B cell (primary cell): ENCODE measurements around the gene SLC1A2. TPM values are rescaled to one million over a fixed set of nuclear protein-coding genes. Genes with fewer than 3 reads are reported as not detected.

Source experiments
- ATAC-seq: fragments of 200-7000 bp; cut with Tn5 transposase; one replicate; pipeline ENCODE4 v1.10.0; 2021; ENCODE audit warnings: low read depth, mild to moderate bottlenecking, moderate number of reproducible peaks, moderate library complexity
- CTCF ChIA-PET: fragments of 350-600 bp; sonication (Branson Sonifier 250); formaldehyde crosslinking; loops from one replicate; lab custom pipeline; 2021; ENCODE audit warnings: antibody characterized with exemption, inconsistent platforms; lab: Charles Lee
- POLR2A ChIA-PET: fragments of 350-600 bp; sonication (Branson Sonifier 250); formaldehyde crosslinking; loops from one replicate; lab custom pipeline; 2021; ENCODE audit warnings: antibody characterized with exemption; lab: Charles Lee
- DNase-seq: peaks from one replicate; pipeline ENCODE4 v3.0.0; 2013
- H2AFZ ChIP-seq: 2 replicates; pipeline ENCODE4 v1.6.1; 2012; ENCODE audit warnings: mild to moderate bottlenecking, low read depth, low read length; ENCODE audit not compliant: insufficient read depth, poor library complexity, severe bottlenecking
- H3K27ac ChIP-seq, 2 donors: 1 replicate in 1 of 2; 2 replicates in 1 of 2; pipeline ENCODE4 v1.5.1; 2012 to 2013; ENCODE audit warnings: low read length in 2 of 2, mild to moderate bottlenecking in 2 of 2, moderate library complexity in 1 of 2
- H3K27me3 ChIP-seq, 4 experiments: fragments of 200-600 bp in 1 of 4; sonication (generic) in 1 of 4; replicated peaks in 1 of 4; 1 replicate in 2 of 4; 2 replicates in 2 of 4; pipeline versions ENCODE4 v1.6.1 to v1.7.0; 2013 to 2016; ENCODE audit warnings: low read length in 3 of 4, mild to moderate bottlenecking in 2 of 4, mixed read lengths in 1 of 4, moderate library complexity in 1 of 4; ENCODE audit not compliant: insufficient read depth in 4 of 4, control insufficient read depth in 3 of 4; ENCODE audit errors: control extremely low read depth in 1 of 4
- H3K36me3 ChIP-seq, 2 experiments: replicated peaks in 1 of 2; 1 replicate in 1 of 2; 2 replicates in 1 of 2; pipeline versions ENCODE4 v1.6.1 to v1.7.1; 2013; ENCODE audit warnings: low read length in 1 of 2; ENCODE audit not compliant: insufficient read depth in 2 of 2, control insufficient read depth in 1 of 2; ENCODE audit errors: control extremely low read depth in 1 of 2, extremely low read depth in 1 of 2
- H3K4me1 ChIP-seq, 2 donors: fragments of 200-600 bp in 1 of 2; sonication (generic) in 1 of 2; 1 replicate in 1 of 2; 2 replicates in 1 of 2; pipeline versions ENCODE4 v1.5.1 to v1.6.1; 2013 to 2017; ENCODE audit warnings: low read length in 2 of 2; ENCODE audit not compliant: control insufficient read depth in 2 of 2, insufficient read depth in 2 of 2
- H3K4me2 ChIP-seq: replicated peaks from 2 replicates; pipeline ENCODE3; 2012; ENCODE audit warnings: mild to moderate bottlenecking, low read depth, low read length; ENCODE audit not compliant: poor library complexity, severe bottlenecking
- H3K4me3 ChIP-seq, 5 experiments: fragments of 200-600 bp in 1 of 5; sonication (generic) in 1 of 5; 1 replicate in 3 of 5; 2 replicates in 2 of 5; pipeline versions ENCODE4 v1.5.1 to v1.7.0; 2011 to 2016; ENCODE audit warnings: low read length in 4 of 5, mild to moderate bottlenecking in 4 of 5, low read depth in 2 of 5, control low read depth in 1 of 5, moderate library complexity in 1 of 5; ENCODE audit not compliant: insufficient read depth in 1 of 5; ENCODE audit errors: control extremely low read depth in 1 of 5, extremely low read depth in 1 of 5
- H3K79me2 ChIP-seq: fragments of 200-600 bp; sonication (generic); one replicate; pipeline ENCODE4 v1.6.0; 2016; ENCODE audit warnings: low read length; ENCODE audit not compliant: control insufficient read depth, insufficient read depth
- H3K9ac ChIP-seq: fragments of 200-600 bp; sonication (generic); 2 replicates; pipeline ENCODE4 v1.6.1; 2017; ENCODE audit warnings: mild to moderate bottlenecking, low read length, moderate library complexity
- H3K9me3 ChIP-seq, 3 donors: one replicate each; pipeline versions ENCODE4 v1.6.1 to v1.7.1; 2013; ENCODE audit warnings: low read length in 2 of 3; ENCODE audit not compliant: control insufficient read depth in 2 of 3, insufficient read depth in 1 of 3; ENCODE audit errors: control extremely low read depth in 1 of 3
- H4K20me1 ChIP-seq: 2 replicates; pipeline ENCODE4 v1.6.0; 2012; ENCODE audit warnings: mild to moderate bottlenecking, low read length; ENCODE audit not compliant: insufficient read depth, control insufficient read depth, poor library complexity, severe bottlenecking
- H3K27ac Mint-ChIP-seq: one replicate; pipeline ENCODE4 v1.8.0; 2021; ENCODE audit warnings: mixed read lengths
- H3K27me3 Mint-ChIP-seq: one replicate; pipeline ENCODE4 v1.8.0; 2021; ENCODE audit warnings: mixed read lengths
- H3K4me1 Mint-ChIP-seq: one replicate; pipeline ENCODE4 v1.8.0; 2021; ENCODE audit warnings: mixed read lengths
- H3K4me3 Mint-ChIP-seq: one replicate; pipeline ENCODE4 v1.8.0; 2021; ENCODE audit warnings: mixed read lengths
- H3K9me3 Mint-ChIP-seq: one replicate; pipeline ENCODE4 v1.8.0; 2022; ENCODE audit warnings: mixed read lengths; ENCODE audit not compliant: insufficient read depth
- CTCF ChIP-seq: fragments of 200-600 bp; IDR thresholded peaks from one replicate; pipeline ENCODE4 v1.8.0; 2022; ENCODE audit warnings: antibody characterized with exemption, mild to moderate bottlenecking
- EZH2 ChIP-seq: IDR thresholded peaks from 2 replicates; pipeline ENCODE4 v1.6.1; 2012; ENCODE audit warnings: borderline replicate concordance, low read depth, mild to moderate bottlenecking, moderate library complexity, low read length; ENCODE audit not compliant: insufficient read depth, poor library complexity, severe bottlenecking
- WGBS: methylation state at CpG from one replicate; pipeline ENCODE4 v1.1.5; 2013; ENCODE audit warnings: missing lambda C conversion rate; ENCODE audit not compliant: insufficient coverage; 5-methylcytosine and 5-hydroxymethylcytosine counted together
- intact Hi-C: fragments of 100-400 bp; cut with micrococcal nuclease; formaldehyde crosslinking; loops from one replicate; pipeline ENCODE4 v1.10.0; 2022
- polyA plus RNA-seq: library from polyadenylated mRNA; depleted of rRNA; stranded (reverse); fragments of >200 nt; gene quantifications from 2 replicates; pipeline ENCODE4 v1.2.3, GENCODE V29; 2012
- total RNA-seq, 2 donors: library from RNA; stranded (reverse); fragments of 120-200 nt in 1 of 2; gene quantifications; 1 replicate in 1 of 2; 2 replicates in 1 of 2; pipeline versions ENCODE4 v1.2.3 to v1.2.4, GENCODE V29; 2013 to 2022

SLC1A2 gene
- total and polyA plus RNA-seq, 2 donors (not counting 1 experiment from before 2014, with no cell fraction given), result not detected

- ChIA-PET POLR2A (no interaction called here), CTCF (interaction anchor here (0.6 to 1.3 kb wide), 2 partner anchors 25 to 143 kb away, joined by 4 to 6 read pairs; no protein-coding TSS in a partner anchor)
- no peak overlapping the region for H3K27ac Mint-ChIP-seq
- H3K4me2 ChIP-seq, result no peak overlapping the region
- no peaks in the 10 kb centered on the region for H3K27me3 ChIP-seq
- 100% methylated on average over 1 of the region's 5 CpGs for WGBS
- intact Hi-C loops, result no loop called here
- no peak for TF ChIP-seq CTCF
- TF ChIP-seq EZH2, result no peak
- no peaks in the 10 kb centered on the region for H3K4me1 ChIP-seq
- no peak overlapping the region for H3K4me3 Mint-ChIP-seq
- no peaks in the 10 kb centered on the region for H3K27me3 Mint-ChIP-seq
- DNase-seq, result no peak
- no peak overlapping the region for H2AFZ ChIP-seq
- H3K9me3 Mint-ChIP-seq, result no peaks in the 10 kb centered on the region
- peaks cover 4% of the 10 kb centered on the region for H3K4me1 Mint-ChIP-seq
- H4K20me1 ChIP-seq, result no peaks in the 10 kb centered on the region
- H3K79me2 ChIP-seq, result no peaks in the 10 kb centered on the region
- no peak overlapping the region for H3K4me3 ChIP-seq
- no peaks in the 10 kb centered on the region for H3K36me3 ChIP-seq
- H3K9me3 ChIP-seq, result no peaks in the 10 kb centered on the region
- no peak for ATAC-seq
- H3K27ac ChIP-seq, result no peak overlapping the region
- no peak overlapping the region for H3K9ac ChIP-seq
Measured at GRCh38 chr11:35281169-35281688, 138.1 kb downstream of the SLC1A2 start.

- no peak for DNase-seq
- 100% methylated on average over 6 of the region's 7 CpGs for WGBS
- Histone ChIP-seq H2AFZ (no peak overlapping the region), H3K27ac (no peak overlapping the region), H3K9ac (no peak overlapping the region), H3K36me3 (no peaks in the 10 kb centered on the region), H3K4me3 (no peak overlapping the region), H3K4me1 (no peaks in the 10 kb centered on the region), H3K79me2 (no peaks in the 10 kb centered on the region), H3K9me3 (no peaks in the 10 kb centered on the region), H3K27me3 (no peaks in the 10 kb centered on the region), H4K20me1 (no peaks in the 10 kb centered on the region), H3K4me2 (no peak overlapping the region)
- ChIA-PET CTCF (interaction anchor here (0.6 to 1.3 kb wide), 2 partner anchors 26 to 144 kb away, joined by 4 to 6 read pairs; no protein-coding TSS in a partner anchor), POLR2A (no interaction called here)
- no peak for ATAC-seq
- peaks cover 4% of the 10 kb centered on the region for H3K4me1 Mint-ChIP-seq
- H3K9me3 Mint-ChIP-seq, result no peaks in the 10 kb centered on the region
- intact Hi-C loops, result no loop called here
- H3K27ac Mint-ChIP-seq, result no peak overlapping the region
- H3K4me3 Mint-ChIP-seq, result no peak overlapping the region
- H3K27me3 Mint-ChIP-seq, result no peaks in the 10 kb centered on the region
- TF ChIP-seq CTCF (no peak), EZH2 (no peak)
Measured at GRCh38 chr11:35280727-35281126, 138.6 kb downstream of the SLC1A2 start.
